B cell (primary cell): ENCODE measurements around the gene UBR3. TPM values are rescaled to one million over a fixed set of nuclear protein-coding genes. Genes with fewer than 3 reads are reported as not detected.

Experiments
- ATAC-seq: fragments of 200-7000 bp; cut with Tn5 transposase; one replicate; pipeline ENCODE4 v1.10.0; 2021; ENCODE audit warnings: low read depth, mild to moderate bottlenecking, moderate number of reproducible peaks, moderate library complexity
- CTCF ChIA-PET: fragments of 350-600 bp; sonication (Branson Sonifier 250); formaldehyde crosslinking; loops from one replicate; lab custom pipeline; 2021; ENCODE audit warnings: antibody characterized with exemption, inconsistent platforms; lab: Charles Lee
- POLR2A ChIA-PET: fragments of 350-600 bp; sonication (Branson Sonifier 250); formaldehyde crosslinking; loops from one replicate; lab custom pipeline; 2021; ENCODE audit warnings: antibody characterized with exemption; lab: Charles Lee
- DNase-seq: peaks from one replicate; pipeline ENCODE4 v3.0.0; 2013
- H2AFZ ChIP-seq: 2 replicates; pipeline ENCODE4 v1.6.1; 2012; ENCODE audit warnings: mild to moderate bottlenecking, low read depth, low read length; ENCODE audit not compliant: insufficient read depth, poor library complexity, severe bottlenecking
- H3K27ac ChIP-seq, 2 donors: 1 replicate in 1 of 2; 2 replicates in 1 of 2; pipeline ENCODE4 v1.5.1; 2012 to 2013; ENCODE audit warnings: low read length in 2 of 2, mild to moderate bottlenecking in 2 of 2, moderate library complexity in 1 of 2
- H3K27me3 ChIP-seq, 4 experiments: fragments of 200-600 bp in 1 of 4; sonication (generic) in 1 of 4; replicated peaks in 1 of 4; 1 replicate in 2 of 4; 2 replicates in 2 of 4; pipeline versions ENCODE4 v1.6.1 to v1.7.0; 2013 to 2016; ENCODE audit warnings: low read length in 3 of 4, mild to moderate bottlenecking in 2 of 4, mixed read lengths in 1 of 4, moderate library complexity in 1 of 4; ENCODE audit not compliant: insufficient read depth in 4 of 4, control insufficient read depth in 3 of 4; ENCODE audit errors: control extremely low read depth in 1 of 4
- H3K36me3 ChIP-seq, 2 experiments: replicated peaks in 1 of 2; 1 replicate in 1 of 2; 2 replicates in 1 of 2; pipeline versions ENCODE4 v1.6.1 to v1.7.1; 2013; ENCODE audit warnings: low read length in 1 of 2; ENCODE audit not compliant: insufficient read depth in 2 of 2, control insufficient read depth in 1 of 2; ENCODE audit errors: control extremely low read depth in 1 of 2, extremely low read depth in 1 of 2
- H3K4me1 ChIP-seq, 2 donors: fragments of 200-600 bp in 1 of 2; sonication (generic) in 1 of 2; 1 replicate in 1 of 2; 2 replicates in 1 of 2; pipeline versions ENCODE4 v1.5.1 to v1.6.1; 2013 to 2017; ENCODE audit warnings: low read length in 2 of 2; ENCODE audit not compliant: control insufficient read depth in 2 of 2, insufficient read depth in 2 of 2
- H3K4me2 ChIP-seq: replicated peaks from 2 replicates; pipeline ENCODE3; 2012; ENCODE audit warnings: mild to moderate bottlenecking, low read depth, low read length; ENCODE audit not compliant: poor library complexity, severe bottlenecking
- H3K4me3 ChIP-seq, 5 experiments: fragments of 200-600 bp in 1 of 5; sonication (generic) in 1 of 5; 1 replicate in 3 of 5; 2 replicates in 2 of 5; pipeline versions ENCODE4 v1.5.1 to v1.7.0; 2011 to 2016; ENCODE audit warnings: low read length in 4 of 5, mild to moderate bottlenecking in 4 of 5, low read depth in 2 of 5, control low read depth in 1 of 5, moderate library complexity in 1 of 5; ENCODE audit not compliant: insufficient read depth in 1 of 5; ENCODE audit errors: control extremely low read depth in 1 of 5, extremely low read depth in 1 of 5
- H3K79me2 ChIP-seq: fragments of 200-600 bp; sonication (generic); one replicate; pipeline ENCODE4 v1.6.0; 2016; ENCODE audit warnings: low read length; ENCODE audit not compliant: control insufficient read depth, insufficient read depth
- H3K9ac ChIP-seq: fragments of 200-600 bp; sonication (generic); 2 replicates; pipeline ENCODE4 v1.6.1; 2017; ENCODE audit warnings: mild to moderate bottlenecking, low read length, moderate library complexity
- H3K9me3 ChIP-seq, 3 donors: one replicate each; pipeline versions ENCODE4 v1.6.1 to v1.7.1; 2013; ENCODE audit warnings: low read length in 2 of 3; ENCODE audit not compliant: control insufficient read depth in 2 of 3, insufficient read depth in 1 of 3; ENCODE audit errors: control extremely low read depth in 1 of 3
- H4K20me1 ChIP-seq: 2 replicates; pipeline ENCODE4 v1.6.0; 2012; ENCODE audit warnings: mild to moderate bottlenecking, low read length; ENCODE audit not compliant: insufficient read depth, control insufficient read depth, poor library complexity, severe bottlenecking
- H3K27ac Mint-ChIP-seq: one replicate; pipeline ENCODE4 v1.8.0; 2021; ENCODE audit warnings: mixed read lengths
- H3K27me3 Mint-ChIP-seq: one replicate; pipeline ENCODE4 v1.8.0; 2021; ENCODE audit warnings: mixed read lengths
- H3K4me1 Mint-ChIP-seq: one replicate; pipeline ENCODE4 v1.8.0; 2021; ENCODE audit warnings: mixed read lengths
- H3K4me3 Mint-ChIP-seq: one replicate; pipeline ENCODE4 v1.8.0; 2021; ENCODE audit warnings: mixed read lengths
- H3K9me3 Mint-ChIP-seq: one replicate; pipeline ENCODE4 v1.8.0; 2022; ENCODE audit warnings: mixed read lengths; ENCODE audit not compliant: insufficient read depth
- EZH2 ChIP-seq: IDR thresholded peaks from 2 replicates; pipeline ENCODE4 v1.6.1; 2012; ENCODE audit warnings: borderline replicate concordance, low read depth, mild to moderate bottlenecking, moderate library complexity, low read length; ENCODE audit not compliant: insufficient read depth, poor library complexity, severe bottlenecking
- WGBS: methylation state at CpG from one replicate; pipeline ENCODE4 v1.1.5; 2013; ENCODE audit warnings: missing lambda C conversion rate; ENCODE audit not compliant: insufficient coverage; 5-methylcytosine and 5-hydroxymethylcytosine counted together
- intact Hi-C: fragments of 100-400 bp; cut with micrococcal nuclease; formaldehyde crosslinking; loops from one replicate; pipeline ENCODE4 v1.10.0; 2022
- polyA plus RNA-seq: library from polyadenylated mRNA; depleted of rRNA; stranded (reverse); fragments of >200 nt; gene quantifications from 2 replicates; pipeline ENCODE4 v1.2.3, GENCODE V29; 2012
- total RNA-seq, 2 donors: library from RNA; stranded (reverse); fragments of 120-200 nt in 1 of 2; gene quantifications; 1 replicate in 1 of 2; 2 replicates in 1 of 2; pipeline versions ENCODE4 v1.2.3 to v1.2.4, GENCODE V29; 2013 to 2022
- TF ChIP-seq, protein P1 (sequence below): fragments of 200-600 bp; IDR thresholded peaks from one replicate; pipeline ENCODE4 v1.8.0; 2022; ENCODE audit warnings: antibody characterized with exemption, mild to moderate bottlenecking

The UBR3 gene
- total and polyA plus RNA-seq, 2 donors (not counting 1 experiment from before 2014, with no cell fraction given) = 5.9 to 58.1 TPM

DNA sequence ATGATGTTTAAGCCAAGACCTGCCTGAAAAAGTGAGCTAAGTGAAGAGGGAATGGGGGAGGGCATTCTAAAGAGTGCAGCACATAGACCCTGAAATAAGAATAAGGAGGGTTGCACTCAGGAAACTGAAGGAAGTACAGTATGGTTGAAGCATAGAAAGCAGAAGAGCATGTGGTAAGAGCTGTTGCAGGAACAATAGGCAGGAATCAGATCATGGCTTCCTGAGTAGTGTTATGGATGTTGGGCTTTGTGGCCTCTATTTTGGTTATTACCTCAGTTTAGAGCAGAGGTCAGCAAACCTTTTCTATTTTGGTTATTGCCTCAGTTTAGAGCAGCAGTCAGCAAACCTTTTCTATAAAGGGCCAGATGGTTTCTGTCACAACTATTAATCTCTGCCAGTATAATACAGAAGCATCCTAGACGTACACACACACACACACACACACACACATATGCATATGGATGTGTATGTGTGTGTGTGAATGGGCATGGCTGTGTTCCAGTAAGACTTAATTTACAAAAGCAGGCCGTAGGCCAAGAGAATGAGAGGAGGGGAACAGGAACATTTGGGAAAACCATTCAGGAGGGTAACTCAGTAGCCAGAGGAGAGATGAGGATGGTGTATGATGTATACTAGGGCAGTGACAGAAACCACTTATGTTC lies 259.6 kb downstream of the UBR3 start:
- no peak for TF ChIP-seq EZH2
- TF ChIP-seq, protein P1, sequence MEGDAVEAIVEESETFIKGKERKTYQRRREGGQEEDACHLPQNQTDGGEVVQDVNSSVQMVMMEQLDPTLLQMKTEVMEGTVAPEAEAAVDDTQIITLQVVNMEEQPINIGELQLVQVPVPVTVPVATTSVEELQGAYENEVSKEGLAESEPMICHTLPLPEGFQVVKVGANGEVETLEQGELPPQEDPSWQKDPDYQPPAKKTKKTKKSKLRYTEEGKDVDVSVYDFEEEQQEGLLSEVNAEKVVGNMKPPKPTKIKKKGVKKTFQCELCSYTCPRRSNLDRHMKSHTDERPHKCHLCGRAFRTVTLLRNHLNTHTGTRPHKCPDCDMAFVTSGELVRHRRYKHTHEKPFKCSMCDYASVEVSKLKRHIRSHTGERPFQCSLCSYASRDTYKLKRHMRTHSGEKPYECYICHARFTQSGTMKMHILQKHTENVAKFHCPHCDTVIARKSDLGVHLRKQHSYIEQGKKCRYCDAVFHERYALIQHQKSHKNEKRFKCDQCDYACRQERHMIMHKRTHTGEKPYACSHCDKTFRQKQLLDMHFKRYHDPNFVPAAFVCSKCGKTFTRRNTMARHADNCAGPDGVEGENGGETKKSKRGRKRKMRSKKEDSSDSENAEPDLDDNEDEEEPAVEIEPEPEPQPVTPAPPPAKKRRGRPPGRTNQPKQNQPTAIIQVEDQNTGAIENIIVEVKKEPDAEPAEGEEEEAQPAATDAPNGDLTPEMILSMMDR = no peak
- ATAC-seq = no peak
- no peak for DNase-seq
- WGBS = 100% methylated on average over 1 of the region's 2 CpGs
- no peak overlapping the region for H3K4me3 Mint-ChIP-seq
- Histone ChIP-seq H3K4me2 (no peak overlapping the region), H3K27me3 (no peaks in the 10 kb centered on the region), H4K20me1 (no peaks in the 10 kb centered on the region), H3K9me3 (peaks cover 0 to 3% (median under 1%) of the 10 kb centered on the region in 3 donors), H3K9ac (no peak overlapping the region), H2AFZ (no peak overlapping the region), H3K4me3 (no peak overlapping the region), H3K36me3 (peaks cover 0 to 5% of the 10 kb centered on the region in 2 experiments), H3K4me1 (no peaks in the 10 kb centered on the region), H3K79me2 (no peaks in the 10 kb centered on the region), H3K27ac (no peak overlapping the region)
- no peaks in the 10 kb centered on the region for H3K9me3 Mint-ChIP-seq
- intact Hi-C loops = no loop called here
- H3K27ac Mint-ChIP-seq = no peak overlapping the region
- H3K4me1 Mint-ChIP-seq = no peaks in the 10 kb centered on the region
- no peaks in the 10 kb centered on the region for H3K27me3 Mint-ChIP-seq
- POLR2A ChIA-PET = no interaction called here
- CTCF ChIA-PET = no interaction called here

DNA sequence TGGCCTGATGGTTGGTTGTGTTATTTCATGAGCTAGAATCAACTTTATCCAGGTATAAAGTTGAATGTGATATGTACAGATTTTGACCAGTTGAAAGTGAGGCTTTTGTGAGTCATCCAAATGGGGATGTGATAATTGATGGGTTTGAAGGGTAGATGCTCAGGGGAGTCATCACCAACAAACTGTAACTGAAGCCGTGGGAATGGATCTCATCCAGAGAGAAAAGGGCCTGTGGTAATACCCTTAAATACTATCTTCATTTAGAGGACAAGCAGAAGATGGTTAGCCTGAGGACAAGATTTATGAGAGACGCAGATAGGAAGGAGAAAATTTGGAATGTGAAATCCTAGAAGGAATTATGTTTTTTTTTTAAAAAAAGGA lies 260.1 kb downstream of the UBR3 start:
- H3K9me3 Mint-ChIP-seq = no peaks in the 10 kb centered on the region
- H3K27ac Mint-ChIP-seq = no peak overlapping the region
- Histone ChIP-seq H3K9me3 (peaks cover 0 to 4% (median 3%) of the 10 kb centered on the region in 3 donors), H3K27ac (no peak overlapping the region), H3K79me2 (no peaks in the 10 kb centered on the region), H3K36me3 (peaks cover 0 to 3% of the 10 kb centered on the region in 2 experiments), H2AFZ (no peak overlapping the region), H3K4me2 (no peak overlapping the region), H3K4me3 (no peak overlapping the region), H3K4me1 (no peaks in the 10 kb centered on the region), H4K20me1 (no peaks in the 10 kb centered on the region), H3K9ac (no peak overlapping the region), H3K27me3 (no peaks in the 10 kb centered on the region)
- CTCF ChIA-PET = no interaction called here
- POLR2A ChIA-PET = no interaction called here
- no peaks in the 10 kb centered on the region for H3K4me1 Mint-ChIP-seq
- no peaks in the 10 kb centered on the region for H3K27me3 Mint-ChIP-seq
- WGBS = 100% methylated on average over 1 of the region's 2 CpGs
- ATAC-seq = no peak
- H3K4me3 Mint-ChIP-seq = no peak overlapping the region
- no peak for DNase-seq
- TF ChIP-seq, protein P1 = no peak
- TF ChIP-seq EZH2 = no peak
- intact Hi-C loops = no loop called here
